Measurements from ENCODE around the gene SVOPL. TPM values are rescaled to one million over a fixed set of nuclear protein-coding genes. Genes with fewer than 3 reads are reported as not detected.

SVOPL gene
- total RNA-seq, 1 experiment from 2014 or later = 1.1 TPM

- Histone ChIP-seq H3K27ac (ENCODE audit: insufficient read length, low read depth, low read length) (no peak overlapping the region), H2AFZ (ENCODE audit: low read length) (no peak overlapping the region), H3K23ac (ENCODE audit: insufficient read length, low read depth, low read length) (no peak overlapping the region), H2BK15ac (ENCODE audit: low read depth, low read length) (no peak overlapping the region), H2BK120ac (ENCODE audit: low read depth, low read length, poor library complexity, severe bottlenecking) (no peak overlapping the region), H4K20me1 (ENCODE audit: control insufficient read depth, insufficient read depth, insufficient read length) (no peaks in the 10 kb centered on the region), H3K14ac (ENCODE audit: insufficient read depth, low read length) (no peak overlapping the region), H3K27me3 (ENCODE audit: insufficient read depth, low read length) (no peaks in the 10 kb centered on the region), H3K79me1 (ENCODE audit: insufficient read depth, low read depth, low read length, poor library complexity, severe bottlenecking) (no peaks in the 10 kb centered on the region), H2BK5ac (ENCODE audit: insufficient read length, low read length) (no peak overlapping the region), H3K9ac (ENCODE audit: extremely low read depth, insufficient read length, low read length) (no peak overlapping the region), H3K79me2 (ENCODE audit: insufficient read depth, low read length) (no peaks in the 10 kb centered on the region), H3K56ac (ENCODE audit: insufficient read length, low read depth, low read length) (no peak overlapping the region), H3T11ph (ENCODE audit: low read length) (no peak overlapping the region), H4K91ac (ENCODE audit: insufficient read length, low read depth, low read length) (no peak overlapping the region), H4K8ac (replicated peaks; ENCODE audit: insufficient read length, low read depth, low read length) (no peak overlapping the region), H3K18ac (ENCODE audit: insufficient read length, low read depth, low read length) (no peak overlapping the region), H3K4ac (ENCODE audit: low read depth, low read length) (no peak overlapping the region), H2BK12ac (ENCODE audit: insufficient read length, low read depth, low read length) (peak overlapping the region; percentile 30), H3K4me1 (ENCODE audit: insufficient read depth, low read length) (peaks cover 6% of the 10 kb centered on the region; the same call in 1 of the 2 replicates), H4K5ac (ENCODE audit: insufficient read length, low read depth, low read length) (no peak overlapping the region), H3K4me2 (ENCODE audit: insufficient read depth, insufficient read length, low read length) (no peak overlapping the region), H2BK20ac (ENCODE audit: low read depth, low read length, poor library complexity, severe bottlenecking) (no peak overlapping the region), H3K9me3 (ENCODE audit: control insufficient read depth, low read depth, low read length) (no peaks in the 10 kb centered on the region), H3K23me2 (ENCODE audit: insufficient read length, low read depth, low read length, poor library complexity, severe bottlenecking) (no peaks in the 10 kb centered on the region), H2AK5ac (ENCODE audit: insufficient read length, low read length) (no peak overlapping the region)
- Mint-ChIP-seq H3K27me3 (ENCODE audit: low read depth) (no peaks in the 10 kb centered on the region; the same call in 1 of the 2 replicates), H3K36me3 (ENCODE audit: insufficient read depth in 1 of 3, low read depth in 3 of 3) (no peaks in the 10 kb centered on the region), H3K27ac (no peak overlapping the region; a peak in 1 of 7 replicates), H3K4me1 (peaks cover 14 to 16% of the 10 kb centered on the region in 2 experiments), H3K9me3 (no peaks in the 10 kb centered on the region), H3K4me3 (no peak overlapping the region)
- peak; percentile 60 for TF ChIP-seq CTCF (conservative IDR thresholded peaks at IDR 0.05)
- no CpG with 5 or more reads among the region's 9 CpGs for WGBS (ENCODE audit: extremely low coverage, insufficient read length, low lambda C conversion rate)
- peak; percentile 51 for DNase-seq
These were observed 25.1 kb upstream of the SVOPL start for GRCh38 chr7:138726288-138726687.
